Glutamatergic neuron (in vitro differentiated cells): ENCODE measurements around the gene FMC1. TPM values are rescaled to one million over a fixed set of nuclear protein-coding genes. Genes with fewer than 3 reads are reported as not detected.

ENCODE experiments used
- DNase-seq: peaks from one replicate; pipeline ENCODE4 v3.0.0; 2022
- H3K27ac Mint-ChIP-seq: one replicate; pipeline ENCODE4 v1.8.0; 2020; ENCODE audit warnings: mild to moderate bottlenecking, mixed read lengths, inconsistent platforms; ENCODE audit not compliant: unreplicated experiment
- H3K27me3 Mint-ChIP-seq: one replicate; pipeline ENCODE4 v1.8.0; 2020; ENCODE audit warnings: mild to moderate bottlenecking, moderate library complexity, mixed read lengths, inconsistent platforms; ENCODE audit not compliant: unreplicated experiment
- H3K36me3 Mint-ChIP-seq: one replicate; pipeline ENCODE4 v1.8.0; 2020; ENCODE audit warnings: mild to moderate bottlenecking, mixed read lengths, inconsistent platforms; ENCODE audit not compliant: unreplicated experiment
- H3K4me1 Mint-ChIP-seq: one replicate; pipeline ENCODE4 v1.8.0; 2020; ENCODE audit warnings: mild to moderate bottlenecking, low read depth, mixed read lengths, inconsistent platforms; ENCODE audit not compliant: unreplicated experiment
- H3K4me3 Mint-ChIP-seq: one replicate; pipeline ENCODE4 v1.8.0; 2020; ENCODE audit warnings: mild to moderate bottlenecking, mixed read lengths, inconsistent platforms; ENCODE audit not compliant: unreplicated experiment
- H3K9me3 Mint-ChIP-seq: one replicate; pipeline ENCODE4 v1.8.0; 2020; ENCODE audit warnings: mild to moderate bottlenecking, moderate library complexity, mixed read lengths, inconsistent platforms; ENCODE audit not compliant: unreplicated experiment
- total RNA-seq: library from RNA; stranded (reverse); fragmentation: NEBNext Ultra II Directional; extraction: Animal tissue kit (Norgen Biotek cat#: 25700); gene quantifications from one replicate; pipeline ENCODE4 v1.2.1, GENCODE V29; 2021; ENCODE audit not compliant: unreplicated experiment
- TF ChIP-seq, protein P1 (sequence below): fragments of 200-600 bp; sonication (generic); IDR thresholded peaks from one replicate; pipeline ENCODE4 v1.5.0; 2021; ENCODE audit not compliant: partially characterized antibody, unreplicated experiment

The FMC1 gene
- total RNA-seq, 1 donor from 2014 or later = 40.1 TPM

GRCh38 chr7:139374246-139374645, 33.1 kb downstream of the FMC1 start:
- H3K4me3 Mint-ChIP-seq = no peak overlapping the region
- no peak for DNase-seq
- H3K27me3 Mint-ChIP-seq = no peaks in the 10 kb centered on the region
- H3K9me3 Mint-ChIP-seq = no peaks in the 10 kb centered on the region
- no peaks in the 10 kb centered on the region for H3K36me3 Mint-ChIP-seq
- TF ChIP-seq, protein P1, sequence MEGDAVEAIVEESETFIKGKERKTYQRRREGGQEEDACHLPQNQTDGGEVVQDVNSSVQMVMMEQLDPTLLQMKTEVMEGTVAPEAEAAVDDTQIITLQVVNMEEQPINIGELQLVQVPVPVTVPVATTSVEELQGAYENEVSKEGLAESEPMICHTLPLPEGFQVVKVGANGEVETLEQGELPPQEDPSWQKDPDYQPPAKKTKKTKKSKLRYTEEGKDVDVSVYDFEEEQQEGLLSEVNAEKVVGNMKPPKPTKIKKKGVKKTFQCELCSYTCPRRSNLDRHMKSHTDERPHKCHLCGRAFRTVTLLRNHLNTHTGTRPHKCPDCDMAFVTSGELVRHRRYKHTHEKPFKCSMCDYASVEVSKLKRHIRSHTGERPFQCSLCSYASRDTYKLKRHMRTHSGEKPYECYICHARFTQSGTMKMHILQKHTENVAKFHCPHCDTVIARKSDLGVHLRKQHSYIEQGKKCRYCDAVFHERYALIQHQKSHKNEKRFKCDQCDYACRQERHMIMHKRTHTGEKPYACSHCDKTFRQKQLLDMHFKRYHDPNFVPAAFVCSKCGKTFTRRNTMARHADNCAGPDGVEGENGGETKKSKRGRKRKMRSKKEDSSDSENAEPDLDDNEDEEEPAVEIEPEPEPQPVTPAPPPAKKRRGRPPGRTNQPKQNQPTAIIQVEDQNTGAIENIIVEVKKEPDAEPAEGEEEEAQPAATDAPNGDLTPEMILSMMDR = no peak
- peaks cover 20% of the 10 kb centered on the region for H3K4me1 Mint-ChIP-seq
- H3K27ac Mint-ChIP-seq = no peak overlapping the region

DNA sequence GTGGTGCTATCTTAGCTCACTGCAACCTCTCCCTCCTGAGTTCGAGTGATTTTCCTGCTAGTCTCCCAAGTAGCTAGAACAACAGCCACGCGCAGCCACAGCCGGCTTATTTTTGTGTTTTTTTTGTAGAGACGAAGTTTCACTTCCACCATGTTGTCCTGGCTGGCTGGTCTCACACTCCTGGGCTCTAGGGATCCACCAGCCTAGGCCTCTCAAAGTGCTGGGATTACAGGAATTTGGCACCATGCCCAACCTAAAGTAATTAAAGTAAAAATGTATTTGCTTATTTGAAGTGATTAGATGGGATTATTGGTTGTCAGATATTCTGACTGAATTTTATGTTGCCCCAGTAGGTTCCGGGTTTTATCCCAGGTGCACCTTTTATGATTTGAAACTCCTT, 41.3 kb downstream of the FMC1 start:
- peak overlapping the region; percentile 22 for H3K27ac Mint-ChIP-seq
- TF ChIP-seq, protein P1 = no peak
- H3K27me3 Mint-ChIP-seq = no peaks in the 10 kb centered on the region
- no peak for DNase-seq
- H3K9me3 Mint-ChIP-seq = no peaks in the 10 kb centered on the region
- no peak overlapping the region for H3K4me3 Mint-ChIP-seq
- H3K36me3 Mint-ChIP-seq = no peaks in the 10 kb centered on the region
- peaks cover 1% of the 10 kb centered on the region for H3K4me1 Mint-ChIP-seq

DNA sequence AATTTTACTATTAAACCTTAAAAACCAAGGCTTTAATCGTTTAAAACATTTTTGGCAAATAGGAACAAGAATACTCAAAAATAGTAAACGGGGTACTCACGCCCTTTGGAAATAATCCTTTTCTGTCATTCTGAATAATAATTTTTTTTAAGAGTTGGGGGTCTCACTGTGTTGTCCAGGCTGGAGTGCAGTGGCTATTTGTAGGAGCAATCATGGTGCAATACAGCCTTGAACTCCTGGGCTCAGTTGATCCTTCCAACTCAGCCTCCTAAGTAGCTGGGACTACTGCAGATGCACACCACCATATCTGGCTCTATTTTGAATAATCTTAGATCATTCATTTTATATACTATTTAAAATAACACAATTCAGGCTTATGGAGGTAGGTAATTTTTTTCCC, 43.5 kb downstream of the FMC1 start:
- Mint-ChIP-seq H3K9me3 (no peaks in the 10 kb centered on the region), H3K27ac (no peak overlapping the region), H3K36me3 (no peaks in the 10 kb centered on the region), H3K4me1 (peaks cover 1% of the 10 kb centered on the region), H3K27me3 (no peaks in the 10 kb centered on the region), H3K4me3 (no peak overlapping the region)
- DNase-seq = no peak
- TF ChIP-seq, protein P1 = no peak

GRCh38 chr7:139387594-139387993, 46.5 kb downstream of the FMC1 start:
- Mint-ChIP-seq H3K27ac (no peak overlapping the region), H3K9me3 (no peaks in the 10 kb centered on the region), H3K4me1 (peaks cover 1% of the 10 kb centered on the region), H3K4me3 (no peak overlapping the region), H3K36me3 (no peaks in the 10 kb centered on the region), H3K27me3 (no peaks in the 10 kb centered on the region)
- DNase-seq = no peak
- TF ChIP-seq, protein P1 = no peak

- H3K4me3 Mint-ChIP-seq = no peak overlapping the region
- no peak overlapping the region for H3K27ac Mint-ChIP-seq
- DNase-seq = no peak
- no peaks in the 10 kb centered on the region for H3K36me3 Mint-ChIP-seq
- peaks cover 1% of the 10 kb centered on the region for H3K4me1 Mint-ChIP-seq
- H3K27me3 Mint-ChIP-seq = no peaks in the 10 kb centered on the region
- TF ChIP-seq, protein P1 = no peak
- H3K9me3 Mint-ChIP-seq = no peaks in the 10 kb centered on the region
Measured at GRCh38 chr7:139389091-139389490, 48.0 kb downstream of the FMC1 start.
